H4 (cell line): ENCODE results near the gene ZBTB46. TPM values are rescaled to one million over a fixed set of nuclear protein-coding genes. Genes with fewer than 3 reads are reported as not detected.

Experiments used
- DNase-seq: peaks from one replicate; pipeline ENCODE4 v3.0.0-alpha.2; 2015; ENCODE audit warnings: low spot score
- total RNA-seq: library from RNA; depleted of rRNA; stranded (reverse); fragments of >200 nt; shearing (Covaris generic); gene quantifications from 2 replicates; pipeline ENCODE4 v1.2.3, GENCODE V29; 2014

ZBTB46 gene
- total RNA-seq, 1 experiment from 2014 or later: 0.68 TPM

DNA sequence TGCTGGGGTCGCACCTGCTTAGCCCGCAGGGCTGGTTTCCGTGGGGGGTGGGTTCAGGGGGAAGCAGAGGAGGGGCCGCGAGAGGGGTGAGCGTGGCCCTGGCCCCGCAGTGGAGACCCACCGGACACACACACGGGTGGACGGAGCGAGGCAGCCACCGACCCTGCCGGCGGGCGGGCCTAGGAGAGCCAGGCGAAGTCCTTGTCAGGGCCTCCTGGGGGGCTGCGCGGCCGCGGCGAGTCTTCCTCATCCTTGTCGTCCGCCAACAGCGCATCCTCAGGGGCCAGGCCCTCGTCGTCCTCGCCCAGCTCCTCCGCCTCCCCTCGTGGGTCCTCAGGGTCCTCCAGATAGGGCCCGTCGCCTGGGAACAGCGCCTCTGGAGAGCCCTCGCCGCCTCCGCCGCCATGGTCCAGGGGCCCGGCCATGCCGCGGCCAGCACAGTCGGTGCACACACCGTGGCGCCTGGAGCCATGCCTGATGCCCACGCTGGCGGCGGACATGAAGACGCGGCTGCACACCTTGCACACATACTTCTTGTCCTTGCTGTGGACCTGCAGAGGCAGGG lies 84.2 kb downstream of the ZBTB46 start:
- no peak for DNase-seq

DNA sequence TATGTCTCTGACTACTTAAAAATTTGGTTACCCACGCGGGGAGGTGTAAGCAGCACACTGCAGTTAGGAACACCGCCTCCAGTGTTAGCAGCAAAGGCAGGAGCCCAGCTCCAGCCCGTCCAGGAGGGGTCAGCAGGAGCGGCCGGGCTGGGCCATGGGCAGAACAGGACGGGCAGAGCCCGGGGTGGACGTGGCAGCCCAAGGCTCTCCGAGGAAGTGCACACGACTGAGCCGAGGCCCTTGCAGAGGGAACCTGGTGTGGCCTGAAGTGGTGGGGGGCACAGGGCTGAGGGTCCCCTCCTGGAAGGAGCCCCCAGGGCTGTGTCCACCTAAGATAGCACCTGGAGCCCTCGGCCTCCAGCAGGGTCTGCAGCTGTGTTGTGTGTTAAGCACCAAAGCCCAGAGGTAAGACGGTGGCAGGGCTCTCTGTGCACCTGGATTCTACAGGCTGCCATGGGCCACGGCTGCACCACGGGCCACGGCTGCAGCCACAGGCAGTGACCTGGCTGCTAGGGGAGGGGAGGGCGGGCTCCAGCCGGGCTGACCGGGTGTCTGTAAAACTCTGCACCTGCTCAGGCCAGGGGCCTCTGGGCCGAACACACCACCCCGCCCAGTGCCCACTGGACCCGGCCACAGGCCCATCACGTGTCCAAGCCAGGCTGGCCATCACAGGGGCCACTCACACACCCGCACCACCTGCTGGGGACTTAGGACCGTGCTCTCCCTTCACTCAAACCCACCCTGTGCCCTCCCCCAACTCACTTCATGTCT lies 84.9 kb downstream of the ZBTB46 start:
- no peak for DNase-seq

DNA sequence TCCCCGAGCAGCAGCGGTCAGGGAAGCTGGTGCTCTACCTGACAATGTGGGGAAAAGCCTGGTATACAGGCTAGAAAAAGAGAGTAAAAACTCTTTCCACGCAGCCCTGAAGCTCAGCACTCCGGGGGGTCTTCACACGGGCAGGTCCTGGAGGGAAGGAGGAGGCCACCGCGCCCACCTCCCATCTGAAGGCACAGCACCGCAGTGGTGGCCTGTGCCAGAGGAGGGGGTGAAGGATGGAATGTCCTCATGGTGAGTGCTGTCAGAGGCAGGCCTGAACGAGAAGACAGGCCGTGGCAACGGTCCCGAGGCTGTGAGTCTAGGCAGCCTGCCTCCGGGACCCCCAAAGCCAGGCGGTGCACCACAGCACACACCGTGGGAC lies 85.6 kb downstream of the ZBTB46 start:
- no peak for DNase-seq

DNA sequence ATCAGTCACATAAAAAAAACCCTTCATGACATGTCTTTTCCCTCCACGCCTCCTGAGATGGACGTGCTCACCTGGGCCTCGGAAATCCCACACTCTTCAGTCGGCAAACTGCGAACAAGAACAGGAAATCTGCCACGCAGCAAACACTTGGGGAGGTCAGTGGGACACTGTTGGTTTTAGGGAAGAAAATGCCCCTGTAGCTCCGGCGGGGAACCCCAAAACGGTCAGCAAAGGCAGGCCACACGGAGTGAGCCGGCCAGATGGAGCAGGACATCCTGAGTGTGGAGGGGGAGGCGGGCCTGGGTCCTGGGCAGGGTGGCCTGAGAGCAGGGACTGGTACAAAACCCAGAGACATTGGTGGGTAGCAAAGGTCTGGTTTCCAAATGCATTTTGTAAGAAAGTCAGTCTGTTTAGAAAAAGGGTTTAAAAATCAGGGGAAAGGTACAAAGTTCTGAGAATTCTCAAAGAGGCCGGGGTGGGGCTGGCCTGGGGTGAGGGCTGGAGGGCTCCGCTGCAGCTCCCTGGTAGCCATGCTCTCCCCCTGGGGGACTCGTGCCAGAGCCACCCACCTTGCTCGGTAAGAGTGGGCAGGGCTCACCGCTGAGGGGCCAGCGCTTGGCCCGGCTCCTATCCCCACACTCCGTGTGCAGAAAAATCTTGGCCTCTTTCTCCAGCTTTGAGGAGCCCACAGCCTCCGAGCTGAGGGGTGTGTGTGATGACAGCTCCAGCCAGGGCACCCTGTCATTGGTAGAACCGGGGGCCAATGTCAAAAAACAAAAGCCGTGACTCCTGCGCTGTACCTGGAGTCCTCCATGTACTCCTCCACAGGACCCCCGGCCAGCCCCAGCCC lies 86.3 kb downstream of the ZBTB46 start:
- DNase-seq: no peak

DNA sequence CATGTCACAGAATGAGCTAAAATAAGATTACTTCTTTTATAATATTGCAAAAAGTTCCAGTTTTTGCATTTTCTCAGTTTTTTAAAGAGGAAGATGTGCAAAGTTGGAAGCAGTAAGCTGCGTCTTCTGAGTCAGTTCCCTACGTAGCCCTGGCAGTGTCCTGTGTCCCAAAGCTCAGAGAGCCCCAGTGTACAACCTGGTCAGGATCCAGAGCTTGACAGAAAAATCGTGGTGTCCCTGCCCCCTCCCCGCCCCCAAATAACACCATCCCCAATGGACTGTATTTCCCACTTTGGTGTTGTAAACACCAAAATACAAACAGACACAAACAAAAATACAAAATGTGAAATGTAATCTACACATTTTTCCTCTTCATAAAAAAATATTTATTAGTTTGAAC lies 86.9 kb downstream of the ZBTB46 start:
- no peak for DNase-seq

DNA sequence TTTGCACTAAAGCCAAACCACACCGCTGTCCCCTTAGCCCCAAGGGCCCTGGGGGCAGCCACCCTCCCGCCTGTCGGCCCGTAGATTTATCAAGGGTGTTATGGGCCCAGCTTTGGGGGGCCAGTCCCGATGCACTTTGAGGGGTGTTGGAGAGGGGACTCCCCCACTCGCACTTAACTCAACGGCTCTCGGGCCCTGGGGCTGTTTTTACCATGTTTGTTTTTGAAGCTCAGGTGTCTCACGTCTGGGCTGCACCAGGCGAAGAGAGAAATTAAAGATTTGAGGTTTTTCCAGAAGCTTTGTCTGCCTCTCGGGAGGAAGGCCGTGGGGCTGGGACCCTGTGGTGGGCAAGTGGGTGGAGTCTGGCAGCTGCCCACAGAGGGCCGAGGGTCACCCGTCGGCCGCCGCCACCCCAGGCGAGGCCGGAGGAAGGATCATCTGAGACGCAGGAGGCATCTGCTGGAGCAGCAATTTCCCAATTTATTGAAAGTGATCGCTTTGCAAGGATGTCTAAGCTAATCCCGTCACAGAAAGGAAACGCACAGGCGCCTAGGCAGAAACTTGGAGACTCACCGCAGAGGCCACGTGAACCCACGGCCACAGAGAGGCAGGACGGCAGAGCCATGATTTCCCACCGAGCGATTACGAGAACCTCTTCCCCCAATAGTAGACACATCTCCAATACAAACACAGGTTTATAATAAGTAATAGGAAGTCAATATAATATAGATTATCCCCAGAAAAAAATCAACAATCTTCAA lies 87.7 kb downstream of the ZBTB46 start:
- DNase-seq: no peak

DNA sequence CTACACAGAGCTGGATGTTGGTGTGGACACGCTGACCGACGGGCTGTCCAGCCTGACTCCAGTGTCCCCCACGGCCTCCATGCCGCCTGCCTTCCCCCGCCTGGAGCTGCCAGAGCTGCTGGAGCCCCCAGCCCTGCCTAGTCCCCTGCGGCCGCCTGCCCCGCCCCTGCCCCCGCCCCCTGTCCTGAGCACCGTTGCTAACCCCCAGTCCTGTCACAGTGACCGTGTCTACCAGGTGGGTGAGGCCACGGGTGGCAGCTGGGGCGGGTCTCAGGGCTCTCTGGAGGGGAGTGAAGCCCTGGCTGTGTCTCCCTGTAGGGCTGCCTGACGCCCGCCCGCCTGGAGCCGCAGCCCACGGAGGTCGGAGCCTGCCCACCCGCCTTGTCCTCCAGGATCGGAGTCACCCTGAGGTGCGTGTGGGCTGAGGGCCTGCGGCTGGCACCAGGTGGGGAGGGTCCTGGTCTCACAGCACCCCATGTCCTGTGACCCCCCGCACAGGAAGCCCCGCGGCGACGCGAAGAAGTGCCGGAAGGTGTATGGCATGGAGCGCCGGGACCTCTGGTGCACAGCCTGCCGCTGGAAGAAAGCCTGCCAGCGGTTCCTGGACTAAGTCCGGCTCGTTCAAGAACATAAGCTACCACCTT lies 88.6 kb downstream of the ZBTB46 start:
- DNase-seq: no peak

DNA sequence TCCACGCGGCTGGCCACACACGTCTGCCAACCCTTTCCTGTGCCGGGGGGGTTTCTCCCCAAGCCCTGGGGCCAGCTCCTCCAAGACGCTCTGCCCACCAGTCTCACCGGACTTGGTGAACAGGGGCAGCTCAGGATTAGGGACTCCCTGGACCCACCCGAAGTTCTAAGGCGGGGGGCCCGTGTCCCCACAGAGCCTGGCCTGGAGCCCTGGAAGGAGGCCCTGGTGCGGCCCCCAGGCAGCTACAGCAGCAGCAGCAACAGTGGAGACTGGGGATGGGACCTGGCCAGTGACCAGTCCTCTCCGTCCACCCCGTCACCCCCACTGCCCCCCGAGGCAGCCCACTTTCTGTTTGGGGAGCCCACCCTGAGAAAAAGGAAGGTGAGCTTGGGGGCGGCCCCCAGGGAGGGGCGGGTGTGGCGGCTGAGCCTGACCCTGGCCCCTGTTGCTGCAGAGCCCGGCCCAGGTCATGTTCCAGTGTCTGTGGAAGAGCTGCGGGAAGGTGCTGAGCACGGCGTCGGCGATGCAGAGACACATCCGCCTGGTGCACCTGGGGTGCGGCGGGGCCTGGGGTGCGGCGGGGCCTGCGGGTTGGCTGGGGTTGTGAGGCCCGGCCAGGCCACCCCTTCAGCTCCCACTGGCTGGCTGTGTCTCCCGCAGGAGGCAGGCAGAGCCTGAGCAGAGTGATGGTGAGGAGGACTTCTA lies 89.2 kb downstream of the ZBTB46 start:
- no peak for DNase-seq

DNA sequence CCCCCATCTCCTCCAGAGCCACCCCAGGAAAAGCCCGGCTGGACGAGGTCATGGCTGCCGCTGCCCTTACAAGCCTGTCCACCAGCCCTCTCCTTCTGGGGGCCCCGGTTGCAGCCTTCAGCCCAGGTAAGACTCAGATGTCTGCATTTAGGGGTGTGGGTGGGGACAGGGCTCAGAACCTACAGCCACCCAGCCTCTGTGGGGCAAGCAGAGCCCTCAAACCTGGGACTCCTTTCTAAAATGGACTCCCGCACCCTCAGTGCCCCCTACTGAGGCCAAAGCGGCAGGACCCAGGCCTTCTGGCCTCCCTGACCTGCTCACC lies 89.7 kb downstream of the ZBTB46 start:
- no peak for DNase-seq

DNA sequence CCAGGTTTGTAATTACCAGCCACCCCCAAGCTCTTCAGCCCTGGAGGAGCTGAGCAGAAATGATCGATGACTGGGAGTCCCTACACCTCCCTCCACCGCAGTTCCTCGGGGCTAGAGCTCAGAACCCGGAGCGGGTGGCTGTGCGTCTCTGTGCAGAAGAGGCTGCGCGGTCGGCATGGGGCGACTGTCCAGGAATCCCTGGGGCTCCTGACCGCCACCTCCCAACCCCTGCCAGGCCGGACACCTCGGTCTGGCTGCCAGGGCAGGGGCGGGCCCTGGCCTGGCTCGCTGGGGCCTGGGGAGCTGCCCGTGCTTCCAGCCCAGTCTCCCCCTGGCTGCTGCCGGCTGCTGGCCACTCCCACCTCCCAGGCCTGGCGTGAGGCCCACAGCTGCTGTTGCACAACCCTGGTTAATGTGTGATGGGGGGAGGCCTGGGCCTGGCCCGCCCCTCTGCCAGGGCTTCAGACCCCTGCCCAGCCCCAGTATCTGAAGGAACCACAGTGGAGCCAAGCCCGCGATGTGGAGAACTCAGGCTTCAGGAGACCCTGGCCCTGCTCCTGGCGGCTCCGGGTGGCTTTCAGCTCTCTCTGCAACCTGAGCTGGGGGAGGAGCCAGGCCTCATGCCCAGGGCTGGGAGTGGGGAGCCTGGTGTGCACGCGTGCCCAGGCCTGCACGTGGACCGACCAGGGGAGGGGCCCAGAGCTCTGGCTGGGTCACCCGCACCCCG lies 90.3 kb downstream of the ZBTB46 start:
- peak; percentile 80 for DNase-seq

DNA sequence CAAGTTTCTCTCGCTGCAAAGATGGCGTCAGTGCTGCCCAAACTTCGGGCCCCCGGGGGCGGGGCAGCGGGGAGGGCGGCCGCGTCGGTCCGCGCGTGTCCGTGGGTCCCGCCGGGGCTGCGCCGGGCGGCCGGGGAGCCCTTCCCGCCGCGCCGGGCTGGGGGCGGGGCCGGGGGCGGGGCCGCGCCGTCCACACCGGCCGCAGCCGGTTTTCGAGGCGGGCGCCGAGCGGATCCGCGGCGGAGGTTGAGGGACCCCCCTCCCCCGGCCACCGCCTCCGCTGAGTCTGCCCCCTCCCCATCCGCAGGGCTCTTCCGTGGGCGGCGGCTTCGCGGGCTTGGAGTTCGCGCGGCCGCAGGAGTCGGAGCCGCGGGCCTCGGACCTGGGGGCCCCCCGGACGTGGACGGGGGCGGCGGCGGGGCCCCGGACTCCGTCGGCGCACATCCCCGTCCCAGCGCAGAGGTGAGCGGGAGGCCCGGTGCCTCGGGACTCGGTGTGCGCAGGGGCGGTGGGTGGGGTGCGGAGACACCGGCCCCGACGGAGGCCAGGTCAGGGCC lies 90.9 kb downstream of the ZBTB46 start:
- DNase-seq: no peak

DNA sequence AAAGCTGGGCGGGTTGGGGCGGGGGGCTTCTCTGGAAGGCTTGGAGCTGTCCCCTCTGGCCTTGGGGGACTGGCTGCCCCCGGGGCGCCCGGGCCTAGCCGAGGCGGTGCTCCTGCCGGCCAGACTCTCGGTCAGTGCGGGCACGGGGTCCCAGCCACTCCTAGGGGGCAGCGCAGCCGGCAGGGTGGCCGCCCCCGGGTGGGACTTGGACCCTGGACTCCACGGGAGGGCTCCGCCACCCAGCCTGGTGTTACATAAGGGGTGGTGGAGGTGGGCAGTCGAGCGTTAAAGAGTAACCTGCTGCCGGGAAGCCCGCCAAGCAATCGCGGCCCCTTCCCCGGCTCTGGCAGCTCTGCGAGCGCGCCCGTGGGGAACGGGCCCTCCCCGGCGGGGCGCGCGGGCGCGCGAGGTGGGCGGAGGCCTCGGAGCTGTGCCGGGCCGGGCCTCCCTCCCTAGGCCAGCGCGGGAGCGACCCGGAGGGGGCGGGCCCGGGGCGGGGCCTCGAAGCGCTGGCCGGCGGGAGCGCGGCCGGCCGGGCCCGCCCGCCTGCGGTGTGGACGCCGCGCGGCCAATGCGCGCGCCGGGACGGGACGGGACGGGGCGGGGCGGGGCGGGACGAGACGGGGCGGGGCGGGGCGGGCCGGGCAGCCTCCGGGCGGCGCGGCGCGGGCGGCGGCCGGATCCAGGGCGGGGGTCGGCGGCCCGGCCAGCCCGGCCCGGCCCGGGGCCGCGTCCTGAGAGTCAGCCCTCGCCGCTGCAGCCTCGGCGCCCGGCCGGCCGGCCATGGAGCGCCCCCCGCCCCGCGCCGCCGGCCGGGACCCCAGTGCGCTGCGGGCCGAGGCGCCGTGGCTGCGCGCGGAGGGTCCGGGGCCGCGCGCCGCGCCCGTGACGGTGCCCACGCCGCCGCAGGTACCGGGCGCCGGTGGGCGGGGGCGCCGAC lies 91.7 kb downstream of the ZBTB46 start, which contains the start of gene SLC2A4RG:
TSS of gene SLC2A4RG (plus strand) at position 647 of the 940 bp plus-strand sequence. CDS start at position 784, 137 bp downstream.
- DNase-seq: no peak

DNA sequence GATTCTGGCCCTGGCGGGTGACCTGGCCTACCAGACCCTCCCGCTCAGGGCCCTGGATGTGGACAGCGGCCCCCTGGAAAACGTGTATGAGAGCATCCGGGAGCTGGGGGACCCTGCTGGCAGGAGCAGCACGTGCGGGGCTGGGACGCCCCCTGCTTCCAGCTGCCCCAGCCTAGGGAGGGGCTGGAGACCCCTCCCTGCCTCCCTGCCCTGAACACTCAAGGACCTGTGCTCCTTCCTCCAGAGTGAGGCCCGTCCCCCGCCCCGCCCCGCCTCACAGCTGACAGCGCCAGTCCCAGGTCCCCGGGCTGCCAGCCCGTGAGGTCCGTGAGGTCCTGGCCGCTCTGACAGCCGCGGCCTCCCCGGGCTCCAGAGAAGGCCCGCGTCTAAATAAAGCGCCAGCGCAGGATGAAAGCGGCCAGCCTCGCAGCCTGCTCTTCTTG lies 92.4 kb downstream of the ZBTB46 start:
- DNase-seq: no peak

DNA sequence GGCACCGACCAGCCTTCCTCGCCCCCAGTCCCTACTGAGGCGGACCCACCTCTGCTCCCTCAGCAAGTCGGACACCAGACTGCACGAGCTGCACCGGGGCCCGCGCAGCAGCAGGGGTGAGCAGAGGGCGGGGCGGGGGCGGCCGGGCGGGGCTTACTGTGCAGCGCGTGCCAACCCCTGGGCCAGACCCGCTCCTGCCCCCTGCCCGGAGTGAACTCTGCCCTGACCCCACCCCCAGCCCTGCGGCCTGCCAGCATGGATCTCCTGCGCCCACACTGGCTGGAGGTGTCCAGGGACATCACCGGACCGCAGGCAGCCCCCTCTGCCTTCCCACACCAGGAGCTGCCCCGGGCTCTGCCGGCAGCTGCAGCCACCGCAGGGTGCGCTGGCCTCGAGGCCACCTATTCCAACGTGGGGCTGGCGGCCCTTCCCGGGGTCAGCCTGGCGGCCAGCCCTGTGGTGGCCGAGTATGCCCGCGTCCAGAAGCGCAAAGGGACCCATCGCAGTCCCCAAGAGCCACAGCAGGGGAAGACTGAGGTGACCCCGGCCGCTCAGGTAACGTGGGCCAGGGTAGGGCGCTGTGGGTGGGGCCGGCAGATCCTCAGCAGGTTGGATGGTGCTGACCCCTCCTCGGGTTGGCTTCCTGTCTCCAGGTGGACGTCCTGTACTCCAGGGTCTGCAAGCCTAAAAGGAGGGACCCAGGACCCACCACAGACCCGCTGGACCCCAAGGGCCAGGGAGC lies 92.9 kb downstream of the ZBTB46 start:
- DNase-seq: no peak

DNA sequence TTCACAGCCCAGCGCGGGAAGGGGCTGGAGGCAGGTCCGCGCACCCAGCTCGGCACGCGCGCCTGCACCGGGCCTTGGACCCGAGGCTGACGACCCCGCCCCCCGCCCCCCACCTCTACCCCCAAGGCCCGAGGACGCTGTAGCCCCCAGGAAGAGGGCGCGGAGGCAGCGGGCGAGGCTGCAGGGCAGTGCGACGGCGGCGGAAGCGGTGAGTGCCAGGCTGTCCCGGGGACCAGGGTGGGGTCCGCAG lies 93.4 kb downstream of the ZBTB46 start:
- DNase-seq: no peak

DNA sequence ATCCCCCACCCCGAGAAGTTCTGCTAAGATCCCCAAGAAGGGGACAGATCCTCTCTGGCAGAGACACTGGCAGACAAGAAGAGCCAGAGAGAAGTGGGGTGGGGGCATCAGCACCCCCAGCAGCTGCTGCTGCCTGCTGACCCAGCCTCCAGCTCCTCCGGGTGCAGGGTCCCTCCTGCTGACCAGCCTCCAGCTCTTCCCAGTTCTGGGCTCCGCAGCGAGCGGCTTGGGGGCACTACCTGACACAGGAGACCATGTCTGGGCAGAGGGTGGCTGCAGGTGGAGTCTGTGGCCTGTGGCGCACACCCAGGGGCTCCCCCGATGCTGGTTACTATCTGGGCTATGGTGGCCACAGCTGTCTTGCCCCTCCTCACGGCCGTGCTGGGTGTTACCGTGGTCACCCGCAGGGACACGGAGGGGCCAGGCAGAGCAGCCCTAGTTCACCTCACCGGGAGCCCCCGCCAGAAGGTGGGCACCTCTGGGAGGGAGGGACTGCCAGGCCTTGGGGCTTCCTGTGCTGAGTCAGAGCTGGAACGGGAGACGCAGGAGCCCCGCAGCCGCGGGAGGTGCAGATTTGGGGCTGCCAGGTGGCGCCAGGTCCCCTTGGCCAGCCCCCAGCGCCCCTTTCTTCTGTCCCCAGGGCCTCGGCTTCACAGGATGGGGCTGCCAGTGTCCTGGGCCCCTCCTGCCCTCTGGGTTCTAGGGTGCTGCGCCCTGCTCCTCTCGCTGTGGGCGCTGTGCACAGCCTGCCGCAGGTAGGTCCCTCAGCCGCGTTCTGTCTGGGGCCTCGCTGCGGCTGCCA lies 94.0 kb downstream of the ZBTB46 start:
- DNase-seq: no peak
